ENCODE measurements around the gene MANEA. TPM values are rescaled to one million over a fixed set of nuclear protein-coding genes. Genes with fewer than 3 reads are reported as not detected.

The MANEA gene
- total RNA-seq, 1 donor from 2014 or later = 16.3 TPM

DNA sequence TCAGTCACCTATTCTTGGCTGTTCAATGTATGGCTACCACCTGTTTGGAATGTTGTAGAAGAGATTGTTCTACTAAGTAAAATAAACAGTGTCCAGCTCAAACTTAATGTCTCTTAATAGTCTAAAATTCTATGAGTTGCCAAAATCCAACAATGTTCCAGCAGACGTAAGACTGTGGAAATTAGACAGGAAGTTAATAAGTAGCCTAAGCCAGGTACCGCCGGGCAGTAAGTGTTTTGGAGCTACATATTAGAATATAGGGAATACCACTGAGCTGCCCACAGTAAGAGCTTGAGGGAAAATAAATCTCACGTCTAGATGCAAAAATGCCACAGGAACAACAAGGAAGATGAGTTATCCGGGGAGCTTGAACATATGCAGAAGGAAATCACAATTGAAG lies 7.8 kb upstream of the MANEA start:
- no peaks in the 10 kb centered on the region for H3K36me3 Mint-ChIP-seq
- peaks cover 4% of the 10 kb centered on the region for H3K4me1 Mint-ChIP-seq
- H3K36me3 ChIP-seq = no peaks in the 10 kb centered on the region
- H2AFZ ChIP-seq (replicated peaks) = no peak overlapping the region
- no peak overlapping the region for H3K4me3 Mint-ChIP-seq
- no peak overlapping the region for H3K27ac Mint-ChIP-seq
- H3K9ac ChIP-seq = no peak overlapping the region
- H3K27me3 ChIP-seq = no peaks in the 10 kb centered on the region
- no peaks in the 10 kb centered on the region for H3K27me3 Mint-ChIP-seq (ENCODE audit: insufficient read depth, low read depth)
- H4K20me1 ChIP-seq (ENCODE audit: low read depth) = no peaks in the 10 kb centered on the region
- no peaks in the 10 kb centered on the region for H3K9me3 ChIP-seq (ENCODE audit: low read depth)
- H3K4me2 ChIP-seq = no peak overlapping the region
- no peak for DNase-seq (ENCODE audit: low spot score)
- H3K79me2 ChIP-seq (ENCODE audit: low read depth) = peaks cover 5% of the 10 kb centered on the region
- H3K9me3 Mint-ChIP-seq = no peaks in the 10 kb centered on the region
- TF ChIP-seq, protein P1, sequence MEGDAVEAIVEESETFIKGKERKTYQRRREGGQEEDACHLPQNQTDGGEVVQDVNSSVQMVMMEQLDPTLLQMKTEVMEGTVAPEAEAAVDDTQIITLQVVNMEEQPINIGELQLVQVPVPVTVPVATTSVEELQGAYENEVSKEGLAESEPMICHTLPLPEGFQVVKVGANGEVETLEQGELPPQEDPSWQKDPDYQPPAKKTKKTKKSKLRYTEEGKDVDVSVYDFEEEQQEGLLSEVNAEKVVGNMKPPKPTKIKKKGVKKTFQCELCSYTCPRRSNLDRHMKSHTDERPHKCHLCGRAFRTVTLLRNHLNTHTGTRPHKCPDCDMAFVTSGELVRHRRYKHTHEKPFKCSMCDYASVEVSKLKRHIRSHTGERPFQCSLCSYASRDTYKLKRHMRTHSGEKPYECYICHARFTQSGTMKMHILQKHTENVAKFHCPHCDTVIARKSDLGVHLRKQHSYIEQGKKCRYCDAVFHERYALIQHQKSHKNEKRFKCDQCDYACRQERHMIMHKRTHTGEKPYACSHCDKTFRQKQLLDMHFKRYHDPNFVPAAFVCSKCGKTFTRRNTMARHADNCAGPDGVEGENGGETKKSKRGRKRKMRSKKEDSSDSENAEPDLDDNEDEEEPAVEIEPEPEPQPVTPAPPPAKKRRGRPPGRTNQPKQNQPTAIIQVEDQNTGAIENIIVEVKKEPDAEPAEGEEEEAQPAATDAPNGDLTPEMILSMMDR (IDR thresholded peaks at IDR 0.05) = no peak
- TF ChIP-seq EZH2 (IDR thresholded peaks at IDR 0.05) (no peak), EZH2phosphoT487 (IDR thresholded peaks at IDR 0.05) (no peak)
- H3K4me3 ChIP-seq = no peak overlapping the region
- H3K4me1 ChIP-seq = peaks cover 21% of the 10 kb centered on the region
- peaks cover 10% of the 10 kb centered on the region for H3F3A ChIP-seq (ENCODE audit: low read depth)
- no peak overlapping the region for H3K27ac ChIP-seq

DNA sequence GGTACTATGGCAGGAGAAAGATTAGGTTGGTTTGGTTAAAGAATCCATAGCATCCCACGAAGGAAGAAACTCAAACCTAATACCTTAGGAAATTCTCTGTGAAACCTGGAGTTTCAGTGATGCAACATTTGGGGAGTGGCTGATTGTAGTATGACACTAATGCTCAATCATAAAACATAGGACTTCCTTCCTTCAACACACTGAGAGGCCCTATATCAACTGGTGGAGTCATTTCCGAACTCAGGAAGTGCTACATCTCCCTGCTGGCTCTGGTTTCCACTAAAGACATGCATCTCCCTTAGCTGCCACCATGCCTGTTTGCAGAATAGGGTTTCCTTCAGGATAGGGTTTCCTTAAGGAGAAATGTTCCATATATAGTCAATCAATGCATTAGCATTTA lies 5.2 kb upstream of the MANEA start:
- Histone ChIP-seq H3K4me2 (no peak overlapping the region), H3K9me3 (ENCODE audit: low read depth) (no peaks in the 10 kb centered on the region), H3F3A (ENCODE audit: low read depth) (peaks cover 18% of the 10 kb centered on the region), H4K20me1 (ENCODE audit: low read depth) (no peaks in the 10 kb centered on the region), H3K4me3 (no peak overlapping the region), H3K79me2 (ENCODE audit: low read depth) (peaks cover 27% of the 10 kb centered on the region), H3K4me1 (peaks cover 39% of the 10 kb centered on the region), H3K27me3 (no peaks in the 10 kb centered on the region), H3K9ac (no peak overlapping the region), H3K36me3 (no peaks in the 10 kb centered on the region), H3K27ac (no peak overlapping the region), H2AFZ (replicated peaks) (no peak overlapping the region)
- no peak overlapping the region for H3K27ac Mint-ChIP-seq
- H3K4me3 Mint-ChIP-seq = no peak overlapping the region
- no peaks in the 10 kb centered on the region for H3K9me3 Mint-ChIP-seq
- no peaks in the 10 kb centered on the region for H3K36me3 Mint-ChIP-seq
- H3K27me3 Mint-ChIP-seq (ENCODE audit: insufficient read depth, low read depth) = no peaks in the 10 kb centered on the region
- DNase-seq (ENCODE audit: low spot score) = no peak
- no peak for TF ChIP-seq EZH2phosphoT487 (IDR thresholded peaks at IDR 0.05)
- TF ChIP-seq EZH2 (IDR thresholded peaks at IDR 0.05) = no peak
- TF ChIP-seq, protein P1 (IDR thresholded peaks at IDR 0.05) = no peak
- H3K4me1 Mint-ChIP-seq = peaks cover 14% of the 10 kb centered on the region

DNA sequence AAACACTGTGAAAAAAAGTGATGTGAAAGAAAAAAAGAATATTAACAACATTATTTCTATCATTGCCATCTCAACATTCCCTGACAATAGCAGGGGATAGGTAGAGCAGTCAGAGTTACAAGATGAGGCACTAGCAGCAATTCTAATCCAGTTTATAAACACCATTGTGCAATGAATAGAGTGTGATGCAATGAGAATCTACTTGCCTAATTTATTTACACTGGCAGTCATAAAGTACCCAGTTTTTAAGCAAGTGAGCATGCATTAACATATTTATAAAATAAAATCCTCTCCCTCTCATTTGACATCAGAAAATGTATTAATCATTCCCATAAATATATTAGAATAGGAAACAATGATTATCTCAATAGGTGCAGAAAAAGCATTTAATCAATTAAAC lies 2.5 kb upstream of the MANEA start:
- Mint-ChIP-seq H3K27ac (no peak overlapping the region), H3K9me3 (peaks cover 2% of the 10 kb centered on the region), H3K4me1 (peaks cover 23% of the 10 kb centered on the region), H3K27me3 (ENCODE audit: insufficient read depth, low read depth) (peaks cover 3% of the 10 kb centered on the region), H3K36me3 (peaks cover 3% of the 10 kb centered on the region), H3K4me3 (peak overlapping the region; percentile 98)
- Histone ChIP-seq H2AFZ (replicated peaks) (no peak overlapping the region), H3K4me2 (peak overlapping the region; percentile 89), H3K9me3 (ENCODE audit: low read depth) (no peaks in the 10 kb centered on the region), H4K20me1 (ENCODE audit: low read depth) (no peaks in the 10 kb centered on the region), H3K79me2 (ENCODE audit: low read depth) (peaks cover 48% of the 10 kb centered on the region), H3K4me3 (peak overlapping the region; percentile 82), H3K9ac (no peak overlapping the region), H3K4me1 (peaks cover 39% of the 10 kb centered on the region), H3K27me3 (no peaks in the 10 kb centered on the region), H3F3A (ENCODE audit: low read depth) (peaks cover 34% of the 10 kb centered on the region), H3K27ac (no peak overlapping the region), H3K36me3 (no peaks in the 10 kb centered on the region)
- no peak for DNase-seq (ENCODE audit: low spot score)
- TF ChIP-seq EZH2 (IDR thresholded peaks at IDR 0.05) (no peak), EZH2phosphoT487 (IDR thresholded peaks at IDR 0.05) (no peak)
- TF ChIP-seq, protein P1 (IDR thresholded peaks at IDR 0.05) = no peak

Measured in neural progenitor cell (in vitro differentiated cells).